Muscle of arm (tissue), 12 donors: ENCODE data around the gene CFAP100. TPM values are rescaled to one million over a fixed set of nuclear protein-coding genes. Genes with fewer than 3 reads are reported as not detected.

Experiments
- DNase-seq: peaks from one replicate; pipeline ENCODE4 v3.0.0-alpha.2; 2013
- polyA plus RNA-seq, 12 donors: library from polyadenylated mRNA; unstranded; fragments of 120-200 nt; gene quantifications; one replicate each; pipeline ENCODE4 v1.2.1, GENCODE V29; 2013; ENCODE audit not compliant: insufficient read length in 12 of 12

Gene CFAP100
- polyA plus RNA-seq, 12 donors, result 0.12 to 1.1 (median 0.93) TPM; not detected in 6

GRCh38 chr3:126356373-126357264 is 38.1 kb upstream of the CFAP100 start:
- DNase-seq, result no peak

GRCh38 chr3:126357295-126358037 is 37.2 kb upstream of the CFAP100 start, which contains the start of gene KLF15:
Gene KLF15, minus strand, starts transcription at chr3:126357408. Its CDS starts 4,486 bp downstream, at chr3:126352922.
- peak; percentile 68 for DNase-seq

GRCh38 chr3:126358038-126358815 is 36.5 kb upstream of the CFAP100 start:
- no peak for DNase-seq

GRCh38 chr3:126358816-126359181 is 35.9 kb upstream of the CFAP100 start:
- no peak for DNase-seq

GRCh38 chr3:126360046-126360713 is 34.5 kb upstream of the CFAP100 start:
- no peak for DNase-seq

- no peak for DNase-seq
Observed at GRCh38 chr3:126360714-126361060, 34.0 kb upstream of the CFAP100 start.

- no peak for DNase-seq
Observed at GRCh38 chr3:126361211-126361610, 33.5 kb upstream of the CFAP100 start.

- DNase-seq, result no peak
Observed at GRCh38 chr3:126364130-126364695, 30.5 kb upstream of the CFAP100 start.

GRCh38 chr3:126364731-126365301 is 29.9 kb upstream of the CFAP100 start:
- DNase-seq, result no peak

GRCh38 chr3:126365351-126366277 is 29.1 kb upstream of the CFAP100 start:
- no peak for DNase-seq

GRCh38 chr3:126367316-126367805 is 27.3 kb upstream of the CFAP100 start:
- no peak for DNase-seq

- DNase-seq, result no peak
Observed at GRCh38 chr3:126369490-126369889, 25.2 kb upstream of the CFAP100 start.

- DNase-seq, result no peak
Observed at GRCh38 chr3:126370055-126370454, 24.7 kb upstream of the CFAP100 start.

GRCh38 chr3:126370606-126371005 is 24.1 kb upstream of the CFAP100 start:
- no peak for DNase-seq

GRCh38 chr3:126371096-126371705 is 23.5 kb upstream of the CFAP100 start:
- DNase-seq, result no peak

- no peak for DNase-seq
Observed at GRCh38 chr3:126372413-126373145, 22.1 kb upstream of the CFAP100 start.

- no peak for DNase-seq
Observed at GRCh38 chr3:126373146-126373613, 21.5 kb upstream of the CFAP100 start.
